Measurements from ENCODE around the gene DACT2. TPM values are rescaled to one million over a fixed set of nuclear protein-coding genes. Genes with fewer than 3 reads are reported as not detected.

Gene DACT2
- total and polyA plus RNA-seq, 12 donors = 0.09 to 1.5 (median 0.65) TPM

DNA sequence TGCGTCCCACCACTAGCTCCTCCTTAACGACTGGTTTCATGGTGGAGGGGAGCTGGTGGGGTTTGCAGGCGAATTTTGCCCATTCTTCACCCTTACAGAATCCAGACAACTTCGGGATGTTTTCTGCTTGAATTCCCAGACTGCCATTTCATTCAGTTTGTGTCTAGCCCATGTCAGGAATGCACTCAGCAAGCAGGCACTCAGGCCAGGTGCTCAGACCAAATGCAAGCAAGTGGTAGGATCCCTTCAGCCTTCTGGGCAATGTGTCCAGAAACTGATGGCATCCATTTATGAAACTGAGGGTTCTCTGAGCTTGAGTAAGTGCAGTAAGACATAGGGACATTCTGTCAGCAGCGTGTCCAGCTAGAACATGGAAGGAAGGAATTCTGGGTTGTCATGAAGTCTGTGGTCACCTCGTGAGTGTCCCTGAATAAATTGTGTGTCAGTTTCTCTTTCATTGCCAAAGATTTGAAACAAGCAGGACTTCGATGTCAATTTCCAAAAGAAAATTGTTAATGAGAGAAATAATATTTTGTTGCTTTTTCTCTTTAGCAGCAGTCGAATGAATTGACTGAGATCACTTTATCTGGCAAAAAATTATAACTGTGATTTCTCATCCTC lies 21.8 kb upstream of the DACT2 start:
- Histone ChIP-seq H3K4me1 (no peaks in the 10 kb centered on the region), H3K27me3 (peaks cover 0 to 52% (median 35%) of the 10 kb centered on the region in 7 donors), H3K4me3 (no peak overlapping the region), H3K9me3 (no peaks in the 10 kb centered on the region), H3K27ac (no peak overlapping the region), H3K36me3 (no peaks in the 10 kb centered on the region)
- TF ChIP-seq, protein P1, sequence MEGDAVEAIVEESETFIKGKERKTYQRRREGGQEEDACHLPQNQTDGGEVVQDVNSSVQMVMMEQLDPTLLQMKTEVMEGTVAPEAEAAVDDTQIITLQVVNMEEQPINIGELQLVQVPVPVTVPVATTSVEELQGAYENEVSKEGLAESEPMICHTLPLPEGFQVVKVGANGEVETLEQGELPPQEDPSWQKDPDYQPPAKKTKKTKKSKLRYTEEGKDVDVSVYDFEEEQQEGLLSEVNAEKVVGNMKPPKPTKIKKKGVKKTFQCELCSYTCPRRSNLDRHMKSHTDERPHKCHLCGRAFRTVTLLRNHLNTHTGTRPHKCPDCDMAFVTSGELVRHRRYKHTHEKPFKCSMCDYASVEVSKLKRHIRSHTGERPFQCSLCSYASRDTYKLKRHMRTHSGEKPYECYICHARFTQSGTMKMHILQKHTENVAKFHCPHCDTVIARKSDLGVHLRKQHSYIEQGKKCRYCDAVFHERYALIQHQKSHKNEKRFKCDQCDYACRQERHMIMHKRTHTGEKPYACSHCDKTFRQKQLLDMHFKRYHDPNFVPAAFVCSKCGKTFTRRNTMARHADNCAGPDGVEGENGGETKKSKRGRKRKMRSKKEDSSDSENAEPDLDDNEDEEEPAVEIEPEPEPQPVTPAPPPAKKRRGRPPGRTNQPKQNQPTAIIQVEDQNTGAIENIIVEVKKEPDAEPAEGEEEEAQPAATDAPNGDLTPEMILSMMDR (IDR thresholded peaks at IDR 0.05) = no peak
- ATAC-seq (no peak), DNase-seq (no peak)
- intact Hi-C loops (cut with DNase I) = loop anchor here in 2 of 10 donors (10.0 kb wide), 2 partner anchors 197 to 427 kb away; no protein-coding TSS in a partner anchor
- 75 to 85% methylated on average over 8 of the region's 8 CpGs for WGBS, 2 donors

- Histone ChIP-seq H3K4me3 (no peak overlapping the region), H3K36me3 (no peaks in the 10 kb centered on the region), H3K4me1 (no peaks in the 10 kb centered on the region), H3K9me3 (no peaks in the 10 kb centered on the region), H3K27ac (no peak overlapping the region), H3K27me3 (peaks cover 0 to 56% (median 35%) of the 10 kb centered on the region in 7 donors)
- intact Hi-C loops (cut with DNase I) = loop anchor here in 2 of 10 donors (10.0 kb wide), 2 partner anchors 196 to 426 kb away; no protein-coding TSS in a partner anchor
- ATAC-seq (no peak), DNase-seq (no peak)
- WGBS, 2 donors = 93 to 95% methylated on average over 10 of the region's 10 CpGs
- TF ChIP-seq, protein P1 (IDR thresholded peaks at IDR 0.05) = no peak
These were observed 21.2 kb upstream of the DACT2 start for GRCh38 chr6:168340819-168341218.

DNA sequence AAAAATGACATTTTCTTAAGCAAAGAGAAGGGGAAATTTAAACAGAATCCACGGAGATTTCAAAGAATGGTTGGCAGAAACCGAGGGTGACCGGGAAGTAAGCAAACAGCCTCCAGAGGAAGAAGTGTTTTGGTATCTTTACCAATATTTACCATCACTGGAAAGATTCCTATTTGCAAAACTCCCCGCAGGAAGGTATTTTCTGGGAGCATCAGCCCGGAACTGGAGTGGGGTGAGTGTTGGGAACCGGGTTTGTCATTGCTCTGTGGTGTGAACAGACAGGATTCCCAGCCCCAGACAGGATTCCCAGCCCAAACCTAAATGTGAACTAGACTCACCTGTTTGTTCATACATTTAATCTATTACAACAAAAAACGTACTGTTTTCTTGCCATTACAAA lies 19.2 kb upstream of the DACT2 start:
- TF ChIP-seq, protein P1 (IDR thresholded peaks at IDR 0.05) = no peak
- intact Hi-C loops (cut with DNase I) = no loop called here
- no peak overlapping the region for H3K27ac ChIP-seq
- ATAC-seq (no peak), DNase-seq (no peak)
- no peaks in the 10 kb centered on the region for H3K9me3 ChIP-seq
- peaks cover 0 to 54% (median 20%) of the 10 kb centered on the region in 7 donors for H3K27me3 ChIP-seq
- 77 to 84% methylated on average over 7 of the region's 7 CpGs for WGBS, 2 donors
- H3K36me3 ChIP-seq = no peaks in the 10 kb centered on the region
- no peak overlapping the region for H3K4me3 ChIP-seq
- no peaks in the 10 kb centered on the region for H3K4me1 ChIP-seq

DNA sequence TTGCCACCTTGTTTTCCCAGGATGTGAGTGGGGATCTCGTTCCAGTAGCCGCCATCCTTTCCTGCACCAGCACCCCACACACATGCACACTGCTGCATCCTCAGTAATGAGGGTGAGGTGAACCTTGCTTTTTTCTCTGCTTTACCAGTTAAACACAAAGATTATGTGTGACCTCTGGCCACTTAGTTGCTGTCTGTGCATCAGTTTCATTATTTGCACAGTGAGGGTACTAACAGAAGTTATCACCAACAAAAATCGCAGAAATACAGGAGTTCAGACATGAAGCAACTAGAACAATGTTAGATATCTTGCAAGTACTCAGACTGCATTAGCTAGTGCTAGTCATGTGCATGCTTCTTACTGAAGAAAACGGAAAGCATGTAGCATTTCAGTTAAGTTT lies 17.4 kb upstream of the DACT2 start:
- Histone ChIP-seq H3K27me3 (peaks cover 0 to 48% (median 14%) of the 10 kb centered on the region in 7 donors), H3K27ac (no peak overlapping the region), H3K36me3 (no peaks in the 10 kb centered on the region), H3K9me3 (no peaks in the 10 kb centered on the region), H3K4me1 (no peaks in the 10 kb centered on the region), H3K4me3 (no peak overlapping the region)
- TF ChIP-seq, protein P1 (IDR thresholded peaks at IDR 0.05) = no peak
- ATAC-seq (no peak), DNase-seq (no peak)
- WGBS, 2 donors = 60 to 61% methylated on average over 4 of the region's 4 CpGs
- intact Hi-C loops (cut with DNase I) = no loop called here
